GM21717 (cell line): ENCODE measurements around the gene RAB11FIP3.
"Not testable (repeated sequence)": the region's sequence is repeated elsewhere in the genome, so short reads cannot be mapped to it uniquely, and the experiment has no call there.

Experiments used
- ATAC-seq: cut with Tn5 transposase; IDR thresholded peaks from one replicate; pipeline ENCODE4 v1.9.1; 2021; ENCODE audit warnings: mild to moderate bottlenecking, moderate library complexity; ENCODE audit not compliant: unreplicated experiment

Gene RAB11FIP3

DNA sequence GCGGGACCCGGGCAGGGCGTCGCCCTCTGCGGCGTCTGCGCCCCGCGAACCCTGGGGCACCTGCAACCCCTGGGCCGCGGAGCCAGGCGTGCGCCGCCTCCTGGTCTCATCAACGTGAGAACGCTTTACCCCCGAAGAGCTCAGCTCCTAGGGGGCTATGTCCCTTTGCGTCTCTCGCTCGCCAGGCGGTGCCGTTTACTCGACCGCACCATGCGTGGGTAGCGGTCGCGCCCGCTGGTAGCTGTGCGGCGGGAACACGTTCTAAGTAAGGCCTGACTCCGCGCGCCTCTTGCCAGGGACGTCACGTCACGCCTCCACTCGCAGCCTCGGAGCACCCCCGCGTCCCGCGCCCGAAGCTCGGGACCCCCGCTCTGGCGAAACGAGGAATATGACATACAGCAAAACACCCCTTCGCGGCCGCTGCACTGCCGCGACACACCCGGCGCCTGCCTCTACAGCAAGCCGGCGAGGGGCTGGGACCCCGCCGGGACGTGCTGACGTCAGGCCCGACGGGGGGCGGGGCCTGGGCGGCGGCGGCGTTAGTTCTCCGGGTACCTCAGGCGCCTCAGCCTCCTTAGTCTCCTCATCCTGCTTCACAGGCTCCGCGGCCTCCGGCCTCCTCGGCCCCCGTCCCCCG lies at the start of gene RAB11FIP3:
Gene RAB11FIP3, plus strand, starts transcription at position 568 of the 637 bp plus-strand sequence. CDS start 358 bp downstream, outside the sequence.
- ATAC-seq: peak; percentile 78

DNA sequence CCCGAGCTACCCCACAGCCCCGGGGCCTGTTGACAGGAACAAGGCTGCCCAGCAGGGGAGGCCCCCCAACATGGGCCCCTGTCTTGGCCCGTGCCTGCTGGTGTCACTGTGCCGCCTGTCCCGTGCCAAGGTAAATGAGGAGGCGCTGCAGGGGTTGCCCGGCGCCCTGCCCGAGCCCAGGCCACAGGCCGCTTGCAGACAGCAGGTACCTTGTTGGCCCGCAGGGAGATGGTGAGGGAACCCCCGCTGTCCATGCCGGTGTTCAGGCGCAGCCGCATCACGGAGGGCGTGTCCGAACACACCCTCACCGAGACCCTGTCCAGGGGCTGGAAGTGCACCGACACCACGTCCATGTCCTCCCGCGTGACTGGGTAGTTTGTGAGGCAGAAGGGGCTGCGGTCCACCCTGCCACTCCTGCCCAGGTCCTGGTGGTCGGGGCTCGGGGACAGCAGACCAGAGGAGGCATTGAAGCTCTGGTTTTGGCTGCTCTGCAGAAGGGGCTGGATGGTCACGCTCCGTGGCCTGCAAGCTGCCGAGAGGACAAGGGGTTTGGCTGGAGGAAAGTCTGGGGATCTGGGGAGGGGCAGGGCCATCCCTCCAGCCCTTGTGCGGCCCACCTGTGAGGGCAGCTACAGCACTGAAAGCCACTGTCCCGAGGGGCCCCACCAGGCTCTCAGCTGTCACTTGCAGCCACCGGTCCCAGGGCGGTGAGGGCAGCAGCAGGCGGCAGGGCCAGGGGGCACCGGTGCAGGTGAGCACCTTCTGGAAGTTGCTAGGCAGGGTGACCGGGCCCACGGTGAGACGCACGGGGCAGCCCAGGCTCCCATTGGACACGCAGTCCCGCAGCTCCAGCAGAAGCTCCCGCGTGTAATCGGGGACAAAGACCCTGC lies 49.3 kb upstream of the RAB11FIP3 start:
- ATAC-seq: no peak

DNA sequence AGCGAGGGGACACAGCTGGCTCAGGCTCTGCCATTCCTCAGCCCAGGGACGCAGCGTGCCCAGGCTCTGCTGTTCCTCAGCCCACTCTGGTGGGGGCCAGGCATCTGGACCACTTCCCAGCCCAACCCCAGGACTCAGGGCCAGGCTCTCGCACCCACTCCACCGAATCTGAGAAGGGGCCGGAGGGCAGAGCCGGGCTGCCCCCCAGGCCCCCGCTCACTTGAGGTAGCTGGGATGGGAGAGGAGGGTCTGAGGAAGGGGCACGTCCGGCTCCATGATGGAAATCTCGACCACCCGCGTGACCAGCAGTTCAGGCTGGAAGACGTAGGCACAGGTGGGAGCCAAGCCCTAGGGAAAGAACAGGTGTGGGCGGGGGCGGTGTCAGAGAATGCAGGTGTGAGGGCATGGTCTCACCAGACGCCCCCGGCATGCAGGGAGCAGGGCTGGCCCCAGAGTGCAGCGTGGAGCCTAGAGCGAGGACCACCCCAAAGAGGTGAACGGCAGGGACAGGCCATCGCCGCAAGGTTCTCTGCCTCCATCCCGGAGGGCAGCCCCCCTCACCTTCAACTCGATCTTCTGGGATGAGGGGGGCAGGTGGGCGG lies 48.5 kb upstream of the RAB11FIP3 start:
- no peak for ATAC-seq

- ATAC-seq: no peak
These were observed 48.0 kb upstream of the RAB11FIP3 start for GRCh38 chr16:377419-377951.

- ATAC-seq: not testable (repeated sequence)
These were observed 47.2 kb upstream of the RAB11FIP3 start for GRCh38 chr16:378113-378820.

DNA sequence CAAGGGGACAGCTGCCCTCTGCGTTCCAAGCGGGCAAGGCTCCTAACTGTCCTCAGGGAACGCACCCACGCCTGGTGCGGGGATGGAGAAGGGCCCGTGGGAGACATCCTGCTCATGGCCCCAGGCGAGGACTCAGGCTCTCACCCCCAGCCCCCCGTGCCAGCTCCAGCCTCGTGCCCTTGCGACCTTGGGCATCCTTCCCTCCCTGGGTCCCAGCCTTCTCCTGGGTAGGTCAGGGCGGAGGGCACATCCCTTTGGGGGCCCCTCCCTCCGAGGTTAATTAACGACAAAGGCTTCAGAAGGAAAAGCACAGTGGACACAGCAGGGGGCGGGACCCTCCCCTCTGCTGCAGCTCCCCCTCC lies 46.6 kb upstream of the RAB11FIP3 start:
- ATAC-seq: no peak

DNA sequence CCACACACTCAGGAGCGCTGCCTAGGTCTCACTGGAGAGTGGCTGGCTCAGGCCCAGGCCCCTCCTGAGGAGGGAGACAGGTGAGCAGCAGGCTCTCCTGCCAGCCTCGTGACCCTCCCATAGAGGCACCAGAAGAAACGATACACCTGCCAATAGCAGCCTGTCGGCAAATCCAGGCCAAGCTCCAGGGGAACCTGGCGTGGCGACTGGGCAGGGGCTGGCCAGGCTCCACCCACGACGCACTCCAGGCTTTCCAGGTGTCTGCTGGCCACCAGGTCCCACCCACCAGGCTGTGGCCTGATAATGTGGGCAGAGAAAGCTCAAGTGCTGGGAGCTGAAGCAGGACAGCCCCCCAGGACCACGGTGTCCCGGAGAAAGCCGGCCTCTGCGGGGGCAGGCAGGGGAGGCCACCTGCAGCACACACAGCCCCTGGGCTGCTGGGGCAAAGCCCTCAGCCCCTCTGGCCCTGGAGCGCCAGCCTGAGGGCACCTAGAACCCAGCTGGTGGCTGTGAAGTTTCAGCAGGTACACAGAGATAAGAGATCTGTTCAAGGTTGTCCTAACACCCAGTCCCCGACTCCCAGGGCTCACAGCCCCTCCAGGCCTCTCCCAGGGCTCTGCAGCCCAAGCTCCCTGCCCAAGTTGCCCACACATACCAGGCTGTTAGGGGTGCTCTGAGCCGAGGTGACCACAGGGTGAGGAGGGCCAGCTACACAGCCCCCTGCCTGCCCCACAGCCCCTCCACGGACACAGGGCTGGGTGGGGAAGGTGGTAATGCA lies 46.1 kb upstream of the RAB11FIP3 start:
- no peak for ATAC-seq

DNA sequence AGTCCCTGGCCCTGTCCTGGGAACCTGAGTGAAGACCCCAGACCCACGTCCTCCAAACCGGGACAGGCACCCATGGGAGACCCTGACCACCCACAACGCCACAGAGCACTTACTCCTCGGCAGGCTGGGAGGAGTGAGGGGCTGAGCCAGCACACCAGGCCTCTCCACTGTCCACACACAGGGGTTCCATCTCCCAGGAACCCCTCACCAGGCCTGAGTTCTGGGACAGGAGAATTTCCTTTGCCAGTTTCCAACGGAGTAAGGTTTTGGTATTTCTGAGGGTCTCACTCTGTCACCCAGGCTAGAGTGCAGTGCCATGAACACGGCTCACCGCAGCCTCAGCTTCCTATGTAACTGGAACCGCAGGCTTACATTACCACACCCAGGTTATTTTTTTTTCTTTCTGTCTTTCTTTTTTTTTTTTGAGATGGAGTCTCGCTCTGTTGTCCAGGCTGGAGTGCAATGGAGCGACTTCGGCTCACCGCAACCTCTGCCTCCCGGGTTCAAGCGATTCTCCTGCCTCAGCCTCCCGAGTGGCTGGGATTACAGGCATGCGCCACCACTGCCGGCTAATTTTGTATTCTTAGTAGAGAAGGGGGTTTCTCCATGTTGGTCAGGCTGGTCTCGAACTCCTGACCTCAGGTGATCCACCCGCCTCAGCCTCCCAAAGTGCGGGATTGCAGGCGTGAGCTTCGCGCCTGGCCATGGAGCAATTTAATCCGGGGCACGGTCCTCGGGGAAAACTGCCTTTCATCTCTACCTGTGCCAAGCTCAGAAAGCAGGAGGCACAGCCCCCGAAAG lies 45.3 kb upstream of the RAB11FIP3 start:
- no peak for ATAC-seq

DNA sequence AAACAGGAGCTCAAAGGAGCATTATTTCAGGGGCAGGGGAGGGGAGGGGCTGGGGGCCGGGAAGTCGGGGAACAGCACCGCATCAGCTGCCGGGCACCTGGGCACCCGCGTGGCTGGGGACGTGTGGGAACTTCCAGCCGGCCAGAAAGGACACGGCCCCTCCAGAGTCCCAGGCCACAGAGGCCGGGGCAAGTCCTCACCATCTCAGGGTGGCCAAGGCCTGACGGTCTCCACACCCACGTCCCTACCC lies 44.8 kb upstream of the RAB11FIP3 start:
- no peak for ATAC-seq

- ATAC-seq: peak; percentile 10
These were observed 44.2 kb upstream of the RAB11FIP3 start for GRCh38 chr16:381012-381788.

GRCh38 chr16:381789-382717 lies 43.4 kb upstream of the RAB11FIP3 start, which contains the start of gene PGAP6:
PGAP6 (minus strand) TSS chr16:381978; CDS start chr16:381821, 157 bp downstream.
- ATAC-seq: peak; percentile 37

GRCh38 chr16:383326-384051 lies 42.0 kb upstream of the RAB11FIP3 start:
- ATAC-seq: no peak

DNA sequence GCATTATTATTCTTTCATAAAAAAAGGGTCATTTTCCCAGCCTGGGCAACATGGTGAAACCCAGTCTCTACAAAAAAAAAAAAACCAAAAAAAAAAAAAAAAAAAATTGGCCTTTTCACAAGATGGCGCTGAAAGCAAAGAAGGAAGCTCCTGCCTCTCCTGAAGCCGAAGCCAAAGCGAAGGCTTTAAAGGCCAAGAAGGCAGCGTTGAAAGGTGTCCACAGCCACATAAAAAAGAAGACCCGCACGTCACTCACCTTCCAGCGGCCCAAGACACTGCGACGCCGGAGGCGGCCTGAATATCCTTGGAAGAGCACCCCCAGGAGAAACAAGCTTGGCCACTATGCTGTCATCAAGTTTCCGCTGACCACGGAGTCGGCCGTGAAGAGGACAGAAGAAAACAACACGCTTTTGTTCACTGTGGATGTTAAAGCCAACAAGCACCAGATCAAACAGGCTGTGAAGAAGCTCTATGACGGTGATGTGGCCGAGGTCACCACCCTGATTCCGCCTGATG lies 38.8 kb upstream of the RAB11FIP3 start:
- no peak for ATAC-seq

- not testable (repeated sequence) for ATAC-seq
These were observed 37.4 kb upstream of the RAB11FIP3 start for GRCh38 chr16:387761-388666.

DNA sequence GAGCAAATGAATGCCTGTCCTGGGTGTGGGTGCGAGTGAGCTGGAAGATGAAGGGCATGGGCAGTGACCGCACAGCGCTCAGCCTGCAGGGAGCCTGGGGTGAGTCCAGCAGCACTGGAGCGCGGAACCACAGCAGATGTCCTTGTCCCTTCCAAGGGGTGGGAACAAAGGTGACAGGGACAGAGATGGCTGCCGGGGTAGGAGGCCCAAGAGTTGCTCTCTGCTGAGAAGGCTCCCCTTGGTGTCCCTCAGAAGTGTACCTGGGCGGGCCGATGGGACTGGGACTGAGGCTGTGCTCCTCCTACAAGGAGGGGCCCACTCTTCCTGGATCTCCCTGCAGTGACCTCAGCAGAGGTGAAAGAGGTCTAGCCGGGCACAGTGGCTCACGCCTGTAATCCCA lies 36.1 kb upstream of the RAB11FIP3 start:
- ATAC-seq: no peak

DNA sequence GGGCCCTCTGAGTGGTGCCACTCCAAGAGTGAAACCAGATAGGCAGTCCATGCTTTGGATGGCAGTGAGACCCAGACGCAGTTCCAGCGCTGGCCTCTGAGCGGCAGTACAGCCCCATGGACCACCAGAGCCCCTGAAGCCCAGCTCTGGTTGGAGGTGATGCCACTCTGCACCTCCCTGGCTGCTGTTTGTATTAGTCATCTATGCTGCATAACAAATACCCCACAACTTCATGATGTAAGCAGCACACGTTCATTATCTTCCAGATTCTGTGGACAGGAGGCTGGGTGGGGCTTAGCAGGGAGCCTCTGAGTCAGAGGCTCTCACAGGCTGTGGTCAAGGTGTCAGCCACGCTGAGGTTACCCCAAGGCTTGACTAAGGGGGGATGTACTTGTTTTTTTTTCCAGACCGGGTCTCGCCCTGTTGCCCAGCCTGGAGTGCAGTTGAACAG lies 33.5 kb upstream of the RAB11FIP3 start:
- no peak for ATAC-seq
